Thyroid gland (tissue), 4 donors: ENCODE results near the gene PCK2. TPM values are rescaled to one million over a fixed set of nuclear protein-coding genes. Genes with fewer than 3 reads are reported as not detected.
A peak's percentile ranks its signal among the peaks of the same experiment; 100 is the strongest.

Source experiments
- DNase-seq, 2 donors: peaks; one replicate each; pipeline ENCODE4 v3.0.0-alpha.2; 2019
- H3K27ac ChIP-seq, 3 donors: fragments of 200-600 bp; sonication (generic); 1 replicate in 2 of 3; 2 replicates in 1 of 3; pipeline ENCODE4 v1.5.1; 2016 to 2019; ENCODE audit warnings: mild to moderate bottlenecking in 1 of 3, moderate library complexity in 1 of 3
- H3K27me3 ChIP-seq: fragments of 200-600 bp; sonication (generic); one replicate; pipeline ENCODE4 v1.5.1; 2019
- H3K36me3 ChIP-seq, 2 donors: fragments of 200-600 bp; sonication (generic); one replicate each; pipeline ENCODE4 v1.5.1; 2016 to 2019
- H3K4me1 ChIP-seq, 2 donors: fragments of 200-600 bp; sonication (generic); one replicate each; pipeline ENCODE4 v1.5.1; 2017 to 2019
- H3K4me3 ChIP-seq, 3 donors: fragments of 200-600 bp; sonication (generic); replicated peaks in 1 of 3; 1 replicate in 2 of 3; 2 replicates in 1 of 3; pipeline ENCODE4 v1.5.1; 2016; ENCODE audit warnings: mild to moderate bottlenecking in 1 of 3
- H3K9me3 ChIP-seq: fragments of 200-600 bp; sonication (generic); one replicate; pipeline ENCODE4 v1.5.1; 2017
- POLR2A ChIP-seq, 2 donors: fragments of 450-650 bp; IDR thresholded peaks; one replicate each; pipeline ENCODE4 v1.6.1; 2017; ENCODE audit warnings: antibody characterized with exemption in 2 of 2, mild to moderate bottlenecking in 2 of 2, moderate library complexity in 1 of 2
- WGBS, 2 donors: methylation state at CpG; one replicate each; pipeline ENCODE4 v1.1.5; 2017; 5-methylcytosine and 5-hydroxymethylcytosine counted together
- intact Hi-C: fragments of 100-400 bp; cut with DNase I; formaldehyde crosslinking; loops from one replicate; pipeline ENCODE4 v1.15.1; 2023
- total RNA-seq, 4 donors: library from RNA; depleted of rRNA; stranded (reverse); fragments of >200 nt; gene quantifications; one replicate each; pipeline ENCODE4 v1.2.3, GENCODE V29; 2016
- TF ChIP-seq, protein P1 (sequence below), 6 experiments: fragments of 200-600 bp in 3 of 6; fragments of 450-650 bp in 3 of 6; sonication (generic) in 3 of 6; IDR thresholded peaks; one replicate each; pipeline ENCODE4 v1.5.1; 2016 to 2019; ENCODE audit warnings: antibody characterized with exemption in 6 of 6, mild to moderate bottlenecking in 2 of 6, inconsistent platforms in 1 of 6, moderate library complexity in 1 of 6

The PCK2 gene
- total RNA-seq, 4 donors from 2014 or later: 29.8 to 47.4 (median 39.3) TPM

DNA sequence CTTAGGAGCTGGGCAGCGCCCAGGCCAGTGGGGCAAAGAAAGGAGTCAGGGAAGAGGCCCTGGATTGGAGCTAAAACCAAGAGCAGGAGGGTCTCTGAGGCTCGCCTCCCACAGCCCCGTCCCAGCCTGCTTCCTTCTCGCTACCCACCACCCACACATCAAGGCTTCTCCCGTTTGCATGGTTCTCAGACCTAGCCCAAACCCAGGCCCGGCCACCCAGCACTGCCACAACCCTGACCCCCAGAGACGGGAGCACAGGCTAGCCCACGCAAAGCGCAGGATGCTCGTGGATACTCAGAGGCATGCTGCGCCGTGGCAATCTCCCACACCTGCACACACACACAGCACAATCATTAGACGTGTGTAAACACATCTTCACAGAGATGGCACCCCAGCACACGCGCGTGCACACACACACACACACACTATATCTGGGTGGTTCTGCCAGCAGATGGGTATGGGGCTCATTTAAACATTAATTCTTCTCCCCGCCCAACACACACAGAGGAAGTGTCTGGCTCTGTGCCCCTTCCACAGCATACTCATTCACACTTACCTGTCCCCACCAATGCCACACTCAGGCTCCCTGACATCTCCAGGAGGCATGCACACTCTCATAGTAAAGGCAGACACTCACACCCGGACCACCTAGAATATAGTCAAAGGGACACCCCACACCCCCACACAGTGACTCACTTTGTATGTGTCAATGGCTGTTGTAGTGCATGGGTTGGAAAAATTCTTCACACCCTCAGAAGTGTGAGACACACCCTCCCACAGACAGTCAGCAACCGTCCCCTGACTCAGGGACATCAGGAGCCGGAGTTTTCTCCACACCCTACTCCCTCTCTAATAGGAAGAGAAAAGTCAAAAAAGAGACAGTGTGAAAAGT, 41.2 kb upstream of the PCK2 start:
- TF ChIP-seq, protein P1, sequence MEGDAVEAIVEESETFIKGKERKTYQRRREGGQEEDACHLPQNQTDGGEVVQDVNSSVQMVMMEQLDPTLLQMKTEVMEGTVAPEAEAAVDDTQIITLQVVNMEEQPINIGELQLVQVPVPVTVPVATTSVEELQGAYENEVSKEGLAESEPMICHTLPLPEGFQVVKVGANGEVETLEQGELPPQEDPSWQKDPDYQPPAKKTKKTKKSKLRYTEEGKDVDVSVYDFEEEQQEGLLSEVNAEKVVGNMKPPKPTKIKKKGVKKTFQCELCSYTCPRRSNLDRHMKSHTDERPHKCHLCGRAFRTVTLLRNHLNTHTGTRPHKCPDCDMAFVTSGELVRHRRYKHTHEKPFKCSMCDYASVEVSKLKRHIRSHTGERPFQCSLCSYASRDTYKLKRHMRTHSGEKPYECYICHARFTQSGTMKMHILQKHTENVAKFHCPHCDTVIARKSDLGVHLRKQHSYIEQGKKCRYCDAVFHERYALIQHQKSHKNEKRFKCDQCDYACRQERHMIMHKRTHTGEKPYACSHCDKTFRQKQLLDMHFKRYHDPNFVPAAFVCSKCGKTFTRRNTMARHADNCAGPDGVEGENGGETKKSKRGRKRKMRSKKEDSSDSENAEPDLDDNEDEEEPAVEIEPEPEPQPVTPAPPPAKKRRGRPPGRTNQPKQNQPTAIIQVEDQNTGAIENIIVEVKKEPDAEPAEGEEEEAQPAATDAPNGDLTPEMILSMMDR (IDR thresholded peaks at IDR 0.05): no peak
- TF ChIP-seq POLR2A (IDR thresholded peaks at IDR 0.05): no peak
- Histone ChIP-seq H3K27ac (no peak overlapping the region), H3K9me3 (no peaks in the 10 kb centered on the region), H3K4me3 (peak overlapping the region in 1 of 3 donors; percentile 63), H3K27me3 (no peaks in the 10 kb centered on the region), H3K4me1 (peaks cover 8 to 14% of the 10 kb centered on the region in 2 donors), H3K36me3 (no peaks in the 10 kb centered on the region)
- DNase-seq: no peak
- intact Hi-C loops: no loop called here
- 54 to 63% methylated on average over 17 to 19 of the region's 20 CpGs for WGBS, 2 donors

- TF ChIP-seq POLR2A (IDR thresholded peaks at IDR 0.05): no peak
- TF ChIP-seq, protein P1 (IDR thresholded peaks at IDR 0.05): no peak
- H3K27me3 ChIP-seq: no peaks in the 10 kb centered on the region
- no peak for DNase-seq
- no peak overlapping the region for H3K4me3 ChIP-seq
- no peaks in the 10 kb centered on the region for H3K36me3 ChIP-seq
- intact Hi-C loops: no loop called here
- 80 to 81% methylated on average over 9 to 10 of the region's 10 CpGs for WGBS, 2 donors
- H3K9me3 ChIP-seq: no peaks in the 10 kb centered on the region
- peaks cover 8 to 14% of the 10 kb centered on the region in 2 donors for H3K4me1 ChIP-seq
- H3K27ac ChIP-seq: no peak overlapping the region
Observed at GRCh38 chr14:24053548-24054323, 40.4 kb upstream of the PCK2 start.

- H3K27ac ChIP-seq: no peak overlapping the region
- intact Hi-C loops: no loop called here
- no peak for DNase-seq
- TF ChIP-seq, protein P1 (IDR thresholded peaks at IDR 0.05): no peak
- no peak for TF ChIP-seq POLR2A (IDR thresholded peaks at IDR 0.05)
- H3K4me1 ChIP-seq: peaks cover 8 to 14% of the 10 kb centered on the region in 2 donors
- 87 to 93% methylated on average over 6 of the region's 6 CpGs for WGBS, 2 donors
- no peaks in the 10 kb centered on the region for H3K27me3 ChIP-seq
- H3K36me3 ChIP-seq: no peaks in the 10 kb centered on the region
- no peaks in the 10 kb centered on the region for H3K9me3 ChIP-seq
- no peak overlapping the region for H3K4me3 ChIP-seq
Observed at GRCh38 chr14:24054324-24054641, 39.8 kb upstream of the PCK2 start.

GRCh38 chr14:24054646-24055045, 39.5 kb upstream of the PCK2 start:
- intact Hi-C loops: loop anchor here (5.0 kb wide), 1 partner anchor 53 kb away; no protein-coding TSS in a partner anchor
- Histone ChIP-seq H3K9me3 (no peaks in the 10 kb centered on the region), H3K4me1 (peaks cover 8 to 14% of the 10 kb centered on the region in 2 donors), H3K4me3 (no peak overlapping the region), H3K27me3 (no peaks in the 10 kb centered on the region), H3K36me3 (no peaks in the 10 kb centered on the region), H3K27ac (no peak overlapping the region)
- no peak for TF ChIP-seq POLR2A (IDR thresholded peaks at IDR 0.05)
- TF ChIP-seq, protein P1 (IDR thresholded peaks at IDR 0.05): no peak
- WGBS, 2 donors: 92 to 95% methylated on average over 9 of the region's 9 CpGs
- no peak for DNase-seq
